GM12878 (cell line): Measurements from ENCODE around the gene BICRA. TPM values are rescaled to one million over a fixed set of nuclear protein-coding genes. Genes with fewer than 3 reads are reported as not detected.

Experiments
- ATAC-seq: fragments of 200-7000 bp; cut with Tn5 transposase; 3 replicates; pipeline ENCODE4 v1.9.1; 2020; ENCODE audit warnings: mild to moderate bottlenecking, moderate library complexity
- BruUV-seq: library from RNA; stranded (reverse); fragments of 400-500 nt; replicated peaks from 2 replicates; lab custom pipeline; 2021; lab: Mats Ljungman, UMichigan
- CTCF ChIA-PET: fragments of 300-600 bp; sonication (Branson Sonifier 250); formaldehyde crosslinking; extraction: SDS; loops from one replicate; lab custom pipeline; 2021; ENCODE audit warnings: inconsistent platforms; lab: Yijun Ruan, JAX
- POLR2A ChIA-PET: fragments of 350-600 bp; formaldehyde crosslinking; extraction: SDS; loops from one replicate; lab custom pipeline; 2021; ENCODE audit warnings: inconsistent platforms; lab: Charles Lee
- RAD21 ChIA-PET: fragments of 300-600 bp; sonication (Branson Sonifier 250); formaldehyde crosslinking; loops from one replicate; lab custom pipeline; 2023; ENCODE audit warnings: antibody characterized with exemption; ENCODE audit not compliant: unreplicated experiment; lab: Charles Lee
- SMC1A ChIA-PET: fragments of 300-600 bp; sonication (Branson Sonifier 250); formaldehyde crosslinking; loops from one replicate; lab custom pipeline; 2023; ENCODE audit not compliant: unreplicated experiment, uncharacterized antibody; lab: Charles Lee
- DNase-seq: peaks from one replicate; pipeline ENCODE4 v3.0.0-alpha.2; 2011; ENCODE audit warnings: low read depth, low spot score
- FAIRE-seq: peaks from 3 replicates; lab custom pipeline; 2011; peaks lifted over from hg19 to GRCh38; lab: Jason Lieb, UNC
- H2AFZ ChIP-seq: 2 replicates; pipeline ENCODE4 v1.6.0; 2011; ENCODE audit warnings: low read depth, low read length, control low read depth; ENCODE audit not compliant: control insufficient read depth
- H3K27ac ChIP-seq: 2 replicates; pipeline ENCODE4 v1.5.1; 2011; ENCODE audit warnings: control low read depth; ENCODE audit not compliant: control insufficient read depth, insufficient read depth
- H3K27me3 ChIP-seq, 2 experiments: replicated peaks in 1 of 2; 2 replicates each; pipeline versions ENCODE4 v1.6.0 to v1.6.1; 2011; ENCODE audit warnings: low read length in 1 of 2; ENCODE audit not compliant: control insufficient read depth in 2 of 2, insufficient read depth in 2 of 2
- H3K36me3 ChIP-seq, 2 experiments: 2 replicates each; pipeline ENCODE4 v1.5.1; 2011; ENCODE audit warnings: low read length in 1 of 2; ENCODE audit not compliant: control insufficient read depth in 2 of 2, insufficient read depth in 2 of 2
- H3K4me1 ChIP-seq: 2 replicates; pipeline ENCODE4 v1.6.1; 2011; ENCODE audit warnings: mild to moderate bottlenecking, low read length, moderate library complexity, mixed read lengths; ENCODE audit not compliant: control insufficient read depth, insufficient read depth
- H3K4me2 ChIP-seq: 2 replicates; pipeline ENCODE4 v1.6.0; 2011; ENCODE audit warnings: control low read depth; ENCODE audit not compliant: control insufficient read depth, insufficient read depth
- H3K4me3 ChIP-seq: fragments of 200-600 bp; sonication (generic); 2 replicates; pipeline ENCODE4 v1.5.1; 2016
- H3K79me2 ChIP-seq: 2 replicates; pipeline ENCODE4 v1.6.0; 2011; ENCODE audit warnings: low read length; ENCODE audit not compliant: control insufficient read depth, insufficient read depth
- H3K9ac ChIP-seq: 2 replicates; pipeline ENCODE4 v1.8.0; 2011; ENCODE audit warnings: low read length, control low read depth, mixed read lengths; ENCODE audit not compliant: control insufficient read depth, insufficient read depth
- H3K9me3 ChIP-seq: replicated peaks from 3 replicates; pipeline ENCODE4 v1.5.1; 2011; ENCODE audit warnings: mild to moderate bottlenecking, low read length; ENCODE audit not compliant: control insufficient read depth, insufficient read depth
- H4K20me1 ChIP-seq: 2 replicates; pipeline ENCODE4 v1.6.0; 2011; ENCODE audit not compliant: control insufficient read depth, insufficient read depth
- BMI1 ChIP-seq: fragments of 450-650 bp; IDR thresholded peaks from 2 replicates; pipeline ENCODE4 v1.6.1; 2016; ENCODE audit warnings: mild to moderate bottlenecking, moderate library complexity, borderline replicate concordance
- CBX3 ChIP-seq: fragments of 200-600 bp; sonication (generic); IDR thresholded peaks from 2 replicates; pipeline ENCODE4 v1.6.1; 2016; ENCODE audit warnings: low read depth, borderline replicate concordance
- CREM ChIP-seq: IDR thresholded peaks from 2 replicates; pipeline ENCODE4 v1.6.1; 2014; ENCODE audit warnings: antibody characterized with exemption, low read depth
- EGR1 ChIP-seq, 2 experiments: IDR thresholded peaks; 1 replicate in 1 of 2; 2 replicates in 1 of 2; pipeline ENCODE4 v1.6.1; 2011 to 2012; ENCODE audit warnings: low read depth in 2 of 2, low read length in 2 of 2, borderline replicate concordance in 1 of 2, mild to moderate bottlenecking in 1 of 2, moderate library complexity in 1 of 2
- FOXK2 ChIP-seq: fragments of 450-650 bp; IDR thresholded peaks from 2 replicates; pipeline ENCODE4 v1.6.1; 2017; ENCODE audit warnings: mild to moderate bottlenecking, moderate library complexity
- FOXM1 ChIP-seq: IDR thresholded peaks from 2 replicates; pipeline ENCODE4 v1.6.1; 2012; ENCODE audit warnings: low read depth, mild to moderate bottlenecking, inconsistent platforms, low read length, moderate library complexity
- KLF5 ChIP-seq: fragments of 450-650 bp; IDR thresholded peaks from 2 replicates; pipeline ENCODE4 v1.6.1; 2014; ENCODE audit warnings: mild to moderate bottlenecking; ENCODE audit not compliant: partially characterized antibody
- PAX8 ChIP-seq: fragments of 450-650 bp; IDR thresholded peaks from 2 replicates; pipeline ENCODE4 v1.6.1; 2017; ENCODE audit warnings: mild to moderate bottlenecking, moderate library complexity
- POU2F2 ChIP-seq: IDR thresholded peaks from 3 replicates; pipeline ENCODE4 v1.6.1; 2011; ENCODE audit warnings: low read depth, mild to moderate bottlenecking, low read length, borderline replicate concordance
- RCOR1 ChIP-seq: conservative IDR thresholded peaks from 2 replicates; pipeline ENCODE4 v1.6.1; 2012; ENCODE audit warnings: low read depth, low read length, improper control_type of control experiment
- YY1 ChIP-seq: IDR thresholded peaks from 2 replicates; pipeline ENCODE4 v1.6.1; 2011; ENCODE audit warnings: low read depth, mild to moderate bottlenecking, low read length
- ZBED1 ChIP-seq: IDR thresholded peaks from 2 replicates; pipeline ENCODE4 v1.6.1; 2016; ENCODE audit warnings: borderline replicate concordance
- WGBS: methylation state at CpG from one replicate; pipeline ENCODE4 v1.1.6; 2016; ENCODE audit warnings: low lambda C conversion rate; ENCODE audit not compliant: insufficient replicate concordance, insufficient coverage; ENCODE audit errors: missing lambda C conversion rate; 5-methylcytosine and 5-hydroxymethylcytosine counted together
- in situ Hi-C: fragments of 300-500 bp; cut with MboI; formaldehyde crosslinking; loops from 9 replicates; pipeline ENCODE4 v1.14.3; 2018; ENCODE audit warnings: mixed read lengths
- intact Hi-C: fragments of 100-400 bp; cut with micrococcal nuclease; formaldehyde crosslinking; loops from one replicate; pipeline ENCODE4 v1.14.2; 2022; ENCODE audit not compliant: unreplicated experiment
- polyA plus RNA-seq, 11 experiments: library from polyadenylated mRNA; depleted of rRNA in 4 of 11; unstranded in 6 of 11; stranded (reverse) in 5 of 11; fragments of >200 nt; fragmentation: Nextera tagmentation in 4 of 11; fragmentation: Illumina TruSeq in 1 of 11; extraction: Ambion mirVana in 4 of 11; extraction: Trizol in 1 of 11; gene quantifications; 1 replicate in 1 of 11; 2 replicates in 10 of 11; pipeline versions ENCODE4 v1.2.1 to v1.2.3, GENCODE V29; 2011 to 2016; ENCODE audit warnings: inconsistent platforms in 2 of 11, missing spikeins in 2 of 11, low read depth in 1 of 11
- total RNA-seq, 4 experiments: library from RNA; depleted of rRNA in 3 of 4; stranded (reverse); fragments of >200 nt in 3 of 4; fragmentation: Illumina TruSeq in 1 of 4; extraction: Trizol in 1 of 4; gene quantifications; 2 replicates each; pipeline versions ENCODE4 v1.2.1 to v1.2.3, GENCODE V29; 2013 to 2021
- TF ChIP-seq, protein P1 (sequence below): IDR thresholded peaks from 2 replicates; pipeline ENCODE4 v1.6.1; 2011; ENCODE audit warnings: mild to moderate bottlenecking, low read depth, low read length, moderate library complexity; ENCODE audit not compliant: insufficient replicate concordance
- TF ChIP-seq, protein P2 (sequence below): fragments of 450-650 bp; IDR thresholded peaks from 2 replicates; pipeline ENCODE4 v1.6.1; 2017; ENCODE audit warnings: mild to moderate bottlenecking
- TF ChIP-seq, protein P3 (sequence below): fragments of 450-650 bp; IDR thresholded peaks from 2 replicates; pipeline ENCODE4 v1.6.1; 2016; ENCODE audit warnings: mild to moderate bottlenecking

BICRA gene
- total and polyA plus RNA-seq, 10 of the 15 experiments (the other 5 are each of a cell fraction or from before 2014, with no cell fraction given): 0.11 to 15.3 (median 1.3) TPM

DNA sequence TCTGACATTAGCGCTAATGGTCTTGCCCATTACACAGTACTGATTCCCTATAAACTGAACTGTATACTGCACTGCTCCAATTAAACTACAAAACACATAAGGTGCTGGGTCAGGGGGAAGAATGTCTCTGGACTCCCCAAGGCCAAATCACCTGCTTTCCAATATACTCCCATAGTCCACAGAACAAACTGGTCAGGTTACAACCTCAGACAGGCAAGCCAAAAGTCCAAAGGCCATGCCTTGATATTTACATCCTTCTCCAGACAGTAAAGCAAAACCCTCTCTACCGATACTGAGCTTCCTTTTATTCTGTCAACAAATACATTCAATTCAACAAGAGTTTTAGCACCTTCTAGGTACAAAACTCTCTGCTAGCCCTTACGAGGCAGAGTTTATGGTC is 44.9 kb upstream of the BICRA start:
- Histone ChIP-seq H4K20me1 (no peaks in the 10 kb centered on the region), H2AFZ (no peak overlapping the region), H3K4me1 (peaks cover 5% of the 10 kb centered on the region; the same call in 1 of the 2 replicates), H3K4me3 (no peak overlapping the region), H3K27ac (no peak overlapping the region), H3K79me2 (no peaks in the 10 kb centered on the region), H3K9ac (no peak overlapping the region), H3K4me2 (no peak overlapping the region), H3K27me3 (no peaks in the 10 kb centered on the region), H3K36me3 (no peaks in the 10 kb centered on the region)
- DNase-seq (no peak), ATAC-seq (no peak)
- ChIA-PET RAD21 (no interaction called here), SMC1A (no interaction called here), POLR2A (no interaction called here)
- in situ Hi-C loops: no loop called here
- WGBS: 64% methylated on average over 3 of the region's 3 CpGs
- TF ChIP-seq POU2F2: no peak
- no peak for TF ChIP-seq YY1
- no peak for TF ChIP-seq KLF5
- no peak for TF ChIP-seq PAX8
- TF ChIP-seq, all 136 proteins: peak for 0
- CTCF ChIA-PET: no interaction called here
- no TSS peak for BruUV-seq
- no peak for FAIRE-seq
- no peaks in the 10 kb centered on the region for H3K9me3 ChIP-seq
- intact Hi-C loops: no loop called here

DNA sequence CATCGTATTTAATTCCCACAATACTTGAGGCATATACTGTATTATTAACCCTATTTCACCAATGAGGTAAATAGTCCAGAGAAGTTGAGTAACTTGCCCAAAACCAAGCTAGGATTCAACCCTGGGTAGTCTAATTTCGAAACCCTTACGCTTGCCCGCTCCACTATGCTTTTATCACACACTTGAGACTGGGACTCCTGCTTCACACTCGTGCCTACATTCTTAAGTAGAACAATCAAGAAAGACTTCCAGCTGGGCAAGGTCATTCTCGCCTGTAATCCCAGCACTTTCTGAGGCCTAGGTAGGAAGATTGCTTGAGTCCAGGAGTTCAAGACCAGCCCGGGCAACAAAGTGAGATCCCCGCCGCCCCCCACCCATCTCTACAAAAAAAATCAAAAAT is 39.6 kb upstream of the BICRA start:
- Histone ChIP-seq H3K4me3 (no peak overlapping the region), H3K4me2 (no peak overlapping the region), H3K9me3 (no peaks in the 10 kb centered on the region; the same call in 2 of the 3 replicates), H3K36me3 (no peaks in the 10 kb centered on the region), H3K79me2 (no peaks in the 10 kb centered on the region), H4K20me1 (no peaks in the 10 kb centered on the region), H3K27me3 (peaks cover 0 to 4% of the 10 kb centered on the region in 2 experiments; a peak in 1 of 4 replicates), H3K4me1 (no peaks in the 10 kb centered on the region), H3K27ac (no peak overlapping the region), H3K9ac (no peak overlapping the region), H2AFZ (no peak overlapping the region)
- in situ Hi-C loops (no loop called here), intact Hi-C loops (no loop called here)
- ChIA-PET SMC1A (no interaction called here), RAD21 (no interaction called here), POLR2A (no interaction called here), CTCF (interaction anchor here (0.7 kb wide), 1 partner anchor 113 kb away, joined by 3 read pairs; no protein-coding TSS in a partner anchor)
- 63% methylated on average over 9 of the region's 9 CpGs for WGBS
- ATAC-seq (no peak), DNase-seq (no peak), FAIRE-seq (no peak)
- no TSS peak for BruUV-seq
- TF ChIP-seq CBX3: no peak
- TF ChIP-seq RCOR1: no peak
- TF ChIP-seq, protein P1, sequence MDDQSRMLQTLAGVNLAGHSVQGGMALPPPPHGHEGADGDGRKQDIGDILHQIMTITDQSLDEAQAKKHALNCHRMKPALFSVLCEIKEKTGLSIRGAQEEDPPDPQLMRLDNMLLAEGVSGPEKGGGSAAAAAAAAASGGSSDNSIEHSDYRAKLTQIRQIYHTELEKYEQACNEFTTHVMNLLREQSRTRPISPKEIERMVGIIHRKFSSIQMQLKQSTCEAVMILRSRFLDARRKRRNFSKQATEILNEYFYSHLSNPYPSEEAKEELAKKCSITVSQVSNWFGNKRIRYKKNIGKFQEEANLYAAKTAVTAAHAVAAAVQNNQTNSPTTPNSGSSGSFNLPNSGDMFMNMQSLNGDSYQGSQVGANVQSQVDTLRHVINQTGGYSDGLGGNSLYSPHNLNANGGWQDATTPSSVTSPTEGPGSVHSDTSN: no peak
- TF ChIP-seq ZBED1: no peak
- TF ChIP-seq EGR1 (IDR thresholded peaks at IDR 0.05; ENCODE audit: borderline replicate concordance in 1 of 2, low read depth in 2 of 2, low read length in 2 of 2): no peak
- no peak for TF ChIP-seq FOXM1
- TF ChIP-seq, protein P2, sequence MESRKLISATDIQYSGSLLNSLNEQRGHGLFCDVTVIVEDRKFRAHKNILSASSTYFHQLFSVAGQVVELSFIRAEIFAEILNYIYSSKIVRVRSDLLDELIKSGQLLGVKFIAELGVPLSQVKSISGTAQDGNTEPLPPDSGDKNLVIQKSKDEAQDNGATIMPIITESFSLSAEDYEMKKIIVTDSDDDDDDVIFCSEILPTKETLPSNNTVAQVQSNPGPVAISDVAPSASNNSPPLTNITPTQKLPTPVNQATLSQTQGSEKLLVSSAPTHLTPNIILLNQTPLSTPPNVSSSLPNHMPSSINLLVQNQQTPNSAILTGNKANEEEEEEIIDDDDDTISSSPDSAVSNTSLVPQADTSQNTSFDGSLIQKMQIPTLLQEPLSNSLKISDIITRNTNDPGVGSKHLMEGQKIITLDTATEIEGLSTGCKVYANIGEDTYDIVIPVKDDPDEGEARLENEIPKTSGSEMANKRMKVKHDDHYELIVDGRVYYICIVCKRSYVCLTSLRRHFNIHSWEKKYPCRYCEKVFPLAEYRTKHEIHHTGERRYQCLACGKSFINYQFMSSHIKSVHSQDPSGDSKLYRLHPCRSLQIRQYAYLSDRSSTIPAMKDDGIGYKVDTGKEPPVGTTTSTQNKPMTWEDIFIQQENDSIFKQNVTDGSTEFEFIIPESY: no peak
- no peak for TF ChIP-seq FOXK2
- TF ChIP-seq, protein P3, sequence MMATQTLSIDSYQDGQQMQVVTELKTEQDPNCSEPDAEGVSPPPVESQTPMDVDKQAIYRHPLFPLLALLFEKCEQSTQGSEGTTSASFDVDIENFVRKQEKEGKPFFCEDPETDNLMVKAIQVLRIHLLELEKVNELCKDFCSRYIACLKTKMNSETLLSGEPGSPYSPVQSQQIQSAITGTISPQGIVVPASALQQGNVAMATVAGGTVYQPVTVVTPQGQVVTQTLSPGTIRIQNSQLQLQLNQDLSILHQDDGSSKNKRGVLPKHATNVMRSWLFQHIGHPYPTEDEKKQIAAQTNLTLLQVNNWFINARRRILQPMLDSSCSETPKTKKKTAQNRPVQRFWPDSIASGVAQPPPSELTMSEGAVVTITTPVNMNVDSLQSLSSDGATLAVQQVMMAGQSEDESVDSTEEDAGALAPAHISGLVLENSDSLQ: no peak
- no peak for TF ChIP-seq BMI1
- no peak for TF ChIP-seq CREM
